ENCODE results near the gene SLC66A3. TPM values are rescaled to one million over a fixed set of nuclear protein-coding genes. Genes with fewer than 3 reads are reported as not detected.

The SLC66A3 gene
- total RNA-seq, 1 donor from 2014 or later: 14.2 TPM

GRCh38 chr2:11141319-11141718 is 13.9 kb upstream of the SLC66A3 start:
- DNase-seq (ENCODE audit: low read depth): no peak
- Histone ChIP-seq H3K27me3 (ENCODE audit: control insufficient read depth, insufficient read depth, low read length) (peaks cover 5% of the 10 kb centered on the region), H3K36me3 (ENCODE audit: control insufficient read depth, insufficient read depth, low read length) (no peaks in the 10 kb centered on the region), H3K4me3 (ENCODE audit: low read depth, low read length) (no peak overlapping the region)
- no peak for TF ChIP-seq CTCF (IDR thresholded peaks at IDR 0.05; ENCODE audit: insufficient read depth, low read length, poor library complexity, severe bottlenecking)

GRCh38 chr2:11142330-11142729 is 12.9 kb upstream of the SLC66A3 start:
- TF ChIP-seq CTCF (IDR thresholded peaks at IDR 0.05; ENCODE audit: insufficient read depth, low read length, poor library complexity, severe bottlenecking): no peak
- no peak for DNase-seq (ENCODE audit: low read depth)
- H3K27me3 ChIP-seq (ENCODE audit: control insufficient read depth, insufficient read depth, low read length): peaks cover 5% of the 10 kb centered on the region
- H3K4me3 ChIP-seq (ENCODE audit: low read depth, low read length): no peak overlapping the region
- H3K36me3 ChIP-seq (ENCODE audit: control insufficient read depth, insufficient read depth, low read length): no peaks in the 10 kb centered on the region

- Histone ChIP-seq H3K4me3 (ENCODE audit: low read depth, low read length) (no peak overlapping the region), H3K36me3 (ENCODE audit: control insufficient read depth, insufficient read depth, low read length) (no peaks in the 10 kb centered on the region), H3K27me3 (ENCODE audit: control insufficient read depth, insufficient read depth, low read length) (peaks cover 5% of the 10 kb centered on the region)
- no peak for DNase-seq (ENCODE audit: low read depth)
- TF ChIP-seq CTCF (IDR thresholded peaks at IDR 0.05; ENCODE audit: insufficient read depth, low read length, poor library complexity, severe bottlenecking): no peak
These were observed 12.3 kb upstream of the SLC66A3 start for GRCh38 chr2:11142987-11143386.

- H3K4me3 ChIP-seq (ENCODE audit: low read depth, low read length): no peak overlapping the region
- H3K27me3 ChIP-seq (ENCODE audit: control insufficient read depth, insufficient read depth, low read length): peaks cover 5% of the 10 kb centered on the region
- TF ChIP-seq CTCF (IDR thresholded peaks at IDR 0.05; ENCODE audit: insufficient read depth, low read length, poor library complexity, severe bottlenecking): no peak
- no peaks in the 10 kb centered on the region for H3K36me3 ChIP-seq (ENCODE audit: control insufficient read depth, insufficient read depth, low read length)
- no peak for DNase-seq (ENCODE audit: low read depth)
These were observed 11.1 kb upstream of the SLC66A3 start for GRCh38 chr2:11144077-11144737.

GRCh38 chr2:11144738-11145079 is 10.6 kb upstream of the SLC66A3 start:
- no peak for TF ChIP-seq CTCF (IDR thresholded peaks at IDR 0.05; ENCODE audit: insufficient read depth, low read length, poor library complexity, severe bottlenecking)
- H3K4me3 ChIP-seq (ENCODE audit: low read depth, low read length): no peak overlapping the region
- H3K36me3 ChIP-seq (ENCODE audit: control insufficient read depth, insufficient read depth, low read length): no peaks in the 10 kb centered on the region
- H3K27me3 ChIP-seq (ENCODE audit: control insufficient read depth, insufficient read depth, low read length): peaks cover 5% of the 10 kb centered on the region
- DNase-seq (ENCODE audit: low read depth): no peak

- DNase-seq (ENCODE audit: low read depth): no peak
- H3K27me3 ChIP-seq (ENCODE audit: control insufficient read depth, insufficient read depth, low read length): peaks cover 5% of the 10 kb centered on the region
- no peaks in the 10 kb centered on the region for H3K36me3 ChIP-seq (ENCODE audit: control insufficient read depth, insufficient read depth, low read length)
- no peak overlapping the region for H3K4me3 ChIP-seq (ENCODE audit: low read depth, low read length)
- no peak for TF ChIP-seq CTCF (IDR thresholded peaks at IDR 0.05; ENCODE audit: insufficient read depth, low read length, poor library complexity, severe bottlenecking)
These were observed 9.9 kb upstream of the SLC66A3 start for GRCh38 chr2:11145350-11145749.

Data from kidney epithelial cell (primary cell).